Loucy (cell line): Measurements from ENCODE around the gene FGF5.

Experiments used
- H2AFZ ChIP-seq: fragments of 200-600 bp; sonication (generic); 2 replicates; pipeline ENCODE4 v1.6.0; 2016; ENCODE audit warnings: antibody characterized with exemption, mild to moderate bottlenecking, low read length, moderate library complexity
- H3F3A ChIP-seq: fragments of 200-600 bp; 2 replicates; pipeline ENCODE4 v1.6.0; 2016; ENCODE audit warnings: antibody characterized with exemption, low read depth, mild to moderate bottlenecking
- H3K27me3 ChIP-seq: fragments of 200-600 bp; sonication (generic); 2 replicates; pipeline ENCODE4 v1.6.1; 2014; ENCODE audit warnings: low read length, mild to moderate bottlenecking; ENCODE audit not compliant: insufficient read depth, poor library complexity, severe bottlenecking
- H3K36me3 ChIP-seq: fragments of 200-600 bp; sonication (generic); 2 replicates; pipeline ENCODE4 v1.6.1; 2016; ENCODE audit warnings: low read length; ENCODE audit not compliant: insufficient read depth
- H3K4me1 ChIP-seq: fragments of 200-600 bp; sonication (generic); 2 replicates; pipeline ENCODE4 v1.5.1; 2014; ENCODE audit warnings: low read length, mild to moderate bottlenecking; ENCODE audit not compliant: insufficient read depth, poor library complexity, severe bottlenecking
- H3K4me2 ChIP-seq: fragments of 200-600 bp; sonication (generic); 2 replicates; pipeline ENCODE4 v1.6.0; 2014; ENCODE audit warnings: antibody characterized with exemption, low read length, low read depth, mild to moderate bottlenecking; ENCODE audit not compliant: poor library complexity, severe bottlenecking
- H3K4me3 ChIP-seq: fragments of 200-600 bp; sonication (generic); 2 replicates; pipeline ENCODE4 v1.5.1; 2014; ENCODE audit warnings: low read length, mild to moderate bottlenecking, mixed read lengths; ENCODE audit not compliant: poor library complexity, severe bottlenecking
- H3K79me2 ChIP-seq: fragments of 200-600 bp; sonication (generic); 2 replicates; pipeline ENCODE4 v1.6.1; 2014; ENCODE audit warnings: low read length; ENCODE audit not compliant: insufficient read depth
- H3K9ac ChIP-seq: fragments of 200-600 bp; sonication (generic); 2 replicates; pipeline ENCODE4 v1.6.0; 2014; ENCODE audit warnings: mild to moderate bottlenecking, low read depth, low read length, moderate library complexity; ENCODE audit not compliant: poor library complexity, severe bottlenecking
- H3K9me2 ChIP-seq: fragments of 200-600 bp; sonication (generic); replicated peaks from 2 replicates; pipeline ENCODE4 v1.6.1; 2016; ENCODE audit warnings: low read depth, low read length, mixed read lengths
- H3K9me3 ChIP-seq: fragments of 200-600 bp; sonication (generic); 2 replicates; pipeline ENCODE4 v1.6.1; 2014; ENCODE audit warnings: mild to moderate bottlenecking, antibody characterized with exemption, low read length, low read depth; ENCODE audit not compliant: insufficient read depth
- H4K20me1 ChIP-seq: fragments of 200-600 bp; sonication (generic); 2 replicates; pipeline ENCODE4 v1.6.0; 2014; ENCODE audit warnings: antibody characterized with exemption, low read length, mild to moderate bottlenecking; ENCODE audit not compliant: insufficient read depth, poor library complexity, severe bottlenecking
- CTCF ChIP-seq: fragments of 200-600 bp; sonication (generic); conservative IDR thresholded peaks from 2 replicates; pipeline ENCODE4 v1.5.1; 2014; ENCODE audit warnings: mild to moderate bottlenecking, antibody characterized with exemption, low read length
- EZH2phosphoT487 ChIP-seq: fragments of 200-600 bp; IDR thresholded peaks from 2 replicates; pipeline ENCODE4 v1.6.1; 2018; ENCODE audit warnings: antibody characterized with exemption, mild to moderate bottlenecking, moderate library complexity, borderline replicate concordance

Gene FGF5

GRCh38 chr4:80254114-80254513 is 12.3 kb upstream of the FGF5 start:
- Histone ChIP-seq H3K4me3 (no peak overlapping the region), H2AFZ (no peak overlapping the region), H3K9me3 (no peaks in the 10 kb centered on the region), H3K27me3 (peaks cover 4% of the 10 kb centered on the region), H3K4me2 (peak overlapping the region; percentile 70), H3K79me2 (no peaks in the 10 kb centered on the region), H3K9me2 (no peaks in the 10 kb centered on the region), H3K9ac (no peak overlapping the region), H4K20me1 (no peaks in the 10 kb centered on the region), H3K36me3 (no peaks in the 10 kb centered on the region), H3F3A (peaks cover 6% of the 10 kb centered on the region), H3K4me1 (peaks cover 9% of the 10 kb centered on the region)
- TF ChIP-seq EZH2phosphoT487: no peak
- no peak for TF ChIP-seq CTCF

GRCh38 chr4:80255329-80256095 is 11.0 kb upstream of the FGF5 start:
- H3K9ac ChIP-seq: no peak overlapping the region
- H3K36me3 ChIP-seq: no peaks in the 10 kb centered on the region
- H3K79me2 ChIP-seq: no peaks in the 10 kb centered on the region
- H2AFZ ChIP-seq: no peak overlapping the region
- TF ChIP-seq EZH2phosphoT487: no peak
- no peak for TF ChIP-seq CTCF
- H3K9me2 ChIP-seq: no peaks in the 10 kb centered on the region
- peaks cover 6% of the 10 kb centered on the region for H3F3A ChIP-seq
- H3K4me1 ChIP-seq: peaks cover 9% of the 10 kb centered on the region
- H3K4me2 ChIP-seq: no peak overlapping the region
- H4K20me1 ChIP-seq: no peaks in the 10 kb centered on the region
- no peaks in the 10 kb centered on the region for H3K9me3 ChIP-seq
- peaks cover 4% of the 10 kb centered on the region for H3K27me3 ChIP-seq
- no peak overlapping the region for H3K4me3 ChIP-seq

- Histone ChIP-seq H3K4me3 (no peak overlapping the region), H3K27me3 (peaks cover 4% of the 10 kb centered on the region), H3F3A (peaks cover 6% of the 10 kb centered on the region), H3K79me2 (no peaks in the 10 kb centered on the region), H3K4me2 (no peak overlapping the region), H4K20me1 (no peaks in the 10 kb centered on the region), H3K9ac (no peak overlapping the region), H3K36me3 (no peaks in the 10 kb centered on the region), H3K9me3 (no peaks in the 10 kb centered on the region), H2AFZ (no peak overlapping the region), H3K4me1 (peaks cover 7% of the 10 kb centered on the region), H3K9me2 (no peaks in the 10 kb centered on the region)
- TF ChIP-seq CTCF (no peak), EZH2phosphoT487 (no peak)
Observed at GRCh38 chr4:80257851-80258250, 8.6 kb upstream of the FGF5 start.
